ENCODE data around the gene NSUN4. TPM values are rescaled to one million over a fixed set of nuclear protein-coding genes. Genes with fewer than 3 reads are reported as not detected.

NSUN4 gene
- total and polyA plus RNA-seq, 10 of the 15 experiments (the other 5 are each of a cell fraction or from before 2014, with no cell fraction given): 22.1 to 80.2 (median 29.6) TPM

- TF ChIP-seq CBX5 (IDR thresholded peaks at IDR 0.05; ENCODE audit: low read depth) (no peak), USF2 (IDR thresholded peaks at IDR 0.05; ENCODE audit: borderline replicate concordance, low read depth, low read length) (no peak), CEBPB (IDR thresholded peaks at IDR 0.05; ENCODE audit: borderline replicate concordance in 1 of 2, low read depth in 2 of 2, low read length in 2 of 2) (peak in 1 of 2 experiments; percentile 69; a peak in 2 of 4 replicates), STAT1 (conservative IDR thresholded peaks at IDR 0.05) (peak; percentile 96; the same call in 1 of the 2 replicates), ZNF274 (IDR thresholded peaks at IDR 0.05; ENCODE audit: insufficient read depth, insufficient read length) (no peak), REST (IDR thresholded peaks at IDR 0.05; ENCODE audit: low read depth, low read length) (no peak), JUND (IDR thresholded peaks at IDR 0.05; ENCODE audit: low read depth, low read length) (no peak), MYC (IDR thresholded peaks at IDR 0.05; ENCODE audit: insufficient read depth, insufficient read length, insufficient replicate concordance, low read length, severe bottlenecking) (peak; percentile 84), TCF3 (IDR thresholded peaks at IDR 0.05; ENCODE audit: borderline replicate concordance, insufficient read depth, low read depth, low read length) (0 out of 2 replicates have a peak, but pooled peaks have one; percentile 19), E4F1 (IDR thresholded peaks at IDR 0.05; ENCODE audit: borderline replicate concordance, partially characterized antibody) (no peak), NKRF (conservative IDR thresholded peaks at IDR 0.05) (peak; percentile 63; the same call in 1 of the 2 replicates), IKZF1 (conservative IDR thresholded peaks at IDR 0.05) (peak; percentile 96), PAX5 (IDR thresholded peaks at IDR 0.05; ENCODE audit: borderline replicate concordance, low read depth, low read length) (peak; percentile 50; the same call in 1 of the 2 replicates), ATF3 (IDR thresholded peaks at IDR 0.05; ENCODE audit: borderline replicate concordance, extremely low read depth, low read depth, low read length) (no peak), NRF1 (conservative IDR thresholded peaks at IDR 0.05; ENCODE audit: low read depth, low read length) (no peak), CBFB (IDR thresholded peaks at IDR 0.05; ENCODE audit: low read depth) (no peak), ZNF384 (IDR thresholded peaks at IDR 0.05; ENCODE audit: borderline replicate concordance, low read depth, low read length) (no peak), ZSCAN29 (IDR thresholded peaks at IDR 0.05) (no peak), SMAD5 (IDR thresholded peaks at IDR 0.05; ENCODE audit: low read depth) (peak; percentile 76; the same call in 1 of the 2 replicates)
Measured at GRCh38 chr1:46340404-46341221, at the start of gene NSUN4 (continued).

All from GM12878 (cell line).